SIG-M5 treated with dmso at 0.1 percent for 504 hours (cell line): ENCODE measurements around the gene TTL.
"Not testable (repeated sequence)": the region's sequence is repeated elsewhere in the genome, so short reads cannot be mapped to it uniquely, and the experiment has no call there.

Experiments used
- DNase-seq: peaks from one replicate; lab custom pipeline; 2025; ENCODE audit not compliant: unreplicated experiment; lab: John Stamatoyannopoulos, UW

Gene TTL

GRCh38 chr2:112481528-112482233 lies at the start of gene TTL:
TSS of gene TTL (plus strand) at chr2:112482156. CDS start at chr2:112482345, 189 bp downstream.
- DNase-seq: peak; percentile 76

GRCh38 chr2:112432390-112432734 lies 49.6 kb upstream of the TTL start:
- not testable (repeated sequence) for DNase-seq

DNA sequence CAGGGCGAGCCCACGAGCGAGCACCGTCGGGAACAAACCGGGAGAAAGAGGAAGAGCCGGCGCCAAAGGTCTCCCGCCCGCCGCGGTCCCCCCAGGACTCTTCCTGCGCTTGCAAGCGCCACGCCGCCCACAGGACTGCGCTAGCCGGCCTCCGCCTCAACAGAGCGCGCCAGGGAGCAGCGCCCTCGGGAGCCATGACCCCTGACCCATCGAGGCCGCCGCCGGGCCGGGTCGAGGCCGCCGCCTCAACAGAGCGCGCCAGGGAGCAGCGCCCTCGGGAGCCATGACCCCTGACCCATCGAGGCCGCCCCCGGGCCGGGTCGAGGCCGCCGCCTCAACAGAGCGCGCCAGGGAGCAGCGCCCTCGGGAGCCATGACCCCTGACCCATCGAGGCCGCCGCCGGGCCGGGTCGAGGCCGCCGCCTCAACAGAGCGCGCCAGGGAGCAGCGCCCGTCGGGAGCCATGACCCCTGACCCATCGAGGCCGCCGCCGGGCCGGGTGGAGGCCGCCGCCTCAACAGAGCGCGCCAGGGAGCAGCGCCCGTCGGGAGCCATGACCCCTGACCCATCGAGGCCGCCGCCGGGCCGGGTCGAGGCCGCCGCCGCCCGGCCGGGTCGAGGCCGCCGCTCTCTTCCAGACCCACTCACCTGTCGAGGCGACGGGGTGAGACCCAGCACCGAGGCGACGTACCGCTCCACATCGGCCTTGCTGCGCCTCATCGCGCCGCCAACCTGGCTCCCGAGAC lies 49.0 kb upstream of the TTL start:
- not testable (repeated sequence) for DNase-seq

GRCh38 chr2:112433480-112433879 lies 48.5 kb upstream of the TTL start, which contains the start of gene RGPD8:
TSS of gene RGPD8 (minus strand) at chr2:112433645. CDS start at chr2:112433453, 192 bp downstream.
- DNase-seq: not testable (repeated sequence)

DNA sequence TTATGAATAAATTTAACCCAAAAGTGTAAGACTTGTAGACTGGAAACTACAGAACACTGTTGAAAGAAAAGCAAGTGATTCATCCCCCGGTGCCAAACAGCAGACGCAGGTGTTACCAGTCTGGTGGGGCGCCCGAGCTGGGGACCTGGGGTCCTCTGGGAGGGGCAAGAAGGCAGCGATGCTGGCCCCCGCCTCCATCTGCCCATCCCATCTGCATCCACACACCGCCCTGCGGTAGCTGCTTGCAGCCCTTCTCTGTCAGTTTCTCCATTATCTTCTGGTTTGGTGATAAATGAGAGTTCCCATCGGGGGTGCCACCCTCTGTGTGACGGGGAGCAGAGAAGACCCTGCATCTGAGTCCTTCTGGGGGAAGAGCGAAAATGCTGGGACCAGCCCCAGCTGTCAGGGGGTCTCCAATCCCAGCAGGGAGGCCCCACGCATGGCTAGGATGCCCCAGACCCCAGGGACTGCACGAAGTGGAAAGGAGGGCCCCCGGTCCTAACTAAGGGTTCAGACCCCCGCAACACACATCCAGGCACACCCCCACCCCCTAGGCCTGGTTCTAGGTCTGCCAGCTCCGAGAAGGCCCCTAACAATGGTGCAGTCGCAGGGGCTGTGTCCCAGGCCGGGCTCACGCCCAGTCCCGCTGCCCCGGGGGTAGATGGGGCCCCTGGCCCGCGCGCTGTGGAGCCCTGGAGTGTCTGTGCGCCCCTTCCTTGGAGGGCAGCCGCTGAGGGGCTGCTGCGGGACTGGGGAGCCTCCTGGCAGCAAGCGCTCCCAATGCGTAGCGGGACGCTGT lies 47.8 kb upstream of the TTL start:
- DNase-seq: no peak

DNA sequence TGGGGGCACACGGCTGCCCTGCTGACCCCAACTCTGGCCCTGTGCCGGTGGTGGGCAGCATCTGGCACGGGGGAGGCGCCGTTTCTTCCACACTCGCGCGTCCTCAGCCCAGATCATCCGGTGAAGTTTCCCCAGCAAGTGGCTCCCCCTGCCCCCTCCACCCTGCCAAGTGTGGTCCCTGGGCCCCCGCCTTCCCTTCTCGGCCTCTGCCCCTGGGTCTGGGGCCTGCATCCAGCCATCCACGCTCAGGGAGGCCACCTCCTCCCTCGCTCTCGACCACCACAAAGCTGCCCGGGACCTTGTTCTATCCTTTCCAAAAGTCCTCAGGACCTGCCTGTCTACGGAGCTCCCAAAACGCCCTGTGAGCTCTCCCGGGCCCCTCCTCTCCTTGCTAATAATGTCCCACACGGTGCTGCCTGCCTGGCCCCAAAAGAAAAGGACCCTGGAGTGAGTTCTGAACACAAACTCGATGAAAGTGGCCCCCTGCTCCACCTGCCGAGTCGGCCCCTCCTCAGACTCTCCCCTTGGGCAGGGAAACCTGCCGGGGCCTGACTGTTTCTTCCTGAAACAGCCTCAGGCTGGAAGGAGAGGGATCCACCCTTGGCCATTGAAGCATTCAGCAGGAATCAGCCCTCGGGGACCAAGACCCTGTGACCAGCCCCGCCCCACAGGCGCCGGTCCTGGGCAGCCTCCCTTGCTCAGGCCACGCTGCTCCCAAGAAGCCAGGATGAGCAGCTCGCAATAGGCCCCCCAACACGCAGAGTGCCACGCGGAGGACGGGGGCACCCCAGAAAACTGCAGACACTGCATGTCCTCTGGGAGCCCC lies 46.9 kb upstream of the TTL start:
- not testable (repeated sequence) for DNase-seq

- not testable (repeated sequence) for DNase-seq
Observed at GRCh38 chr2:112435716-112436431, 46.1 kb upstream of the TTL start.

DNA sequence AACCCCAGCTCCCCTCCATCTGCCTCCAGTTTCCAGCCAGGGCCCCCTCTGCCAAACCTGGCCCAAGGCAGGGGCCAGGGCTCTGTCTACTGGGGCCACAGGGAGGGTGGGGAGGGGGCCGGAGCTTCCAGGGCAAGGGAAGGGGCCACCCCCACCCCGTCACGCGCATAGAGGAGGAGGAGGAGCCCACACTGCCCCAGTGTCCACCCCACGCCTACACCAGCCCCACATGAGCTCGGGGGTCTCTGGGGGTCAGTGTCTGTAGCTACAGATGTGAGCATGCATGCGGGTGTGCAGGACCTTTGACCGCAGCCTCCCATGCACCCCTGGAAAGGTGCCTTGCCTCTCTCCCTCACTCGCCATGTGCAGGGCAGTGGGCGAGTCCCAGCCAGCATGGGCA lies 45.0 kb upstream of the TTL start:
- not testable (repeated sequence) for DNase-seq

DNA sequence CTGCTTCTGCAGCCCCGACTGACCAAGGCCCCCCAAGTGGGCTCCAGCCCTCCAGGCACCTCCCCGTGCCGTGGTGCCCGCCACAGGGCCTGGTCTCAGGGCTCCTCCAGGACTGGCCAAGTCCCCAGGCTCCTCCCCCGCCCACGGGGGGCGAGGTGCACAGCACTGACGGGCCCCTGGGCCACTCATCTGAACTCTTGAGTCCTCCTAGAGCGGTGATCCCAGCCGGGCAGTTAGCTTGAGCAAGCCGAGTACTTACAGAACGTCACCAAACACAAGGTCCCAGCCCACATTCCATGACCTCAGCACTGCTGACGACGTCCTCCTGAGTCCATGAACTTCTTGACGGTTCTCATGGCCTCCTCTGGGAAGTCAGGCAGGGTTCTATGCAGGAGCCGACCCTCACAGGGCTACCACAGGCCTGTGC lies 44.5 kb upstream of the TTL start:
- not testable (repeated sequence) for DNase-seq

DNA sequence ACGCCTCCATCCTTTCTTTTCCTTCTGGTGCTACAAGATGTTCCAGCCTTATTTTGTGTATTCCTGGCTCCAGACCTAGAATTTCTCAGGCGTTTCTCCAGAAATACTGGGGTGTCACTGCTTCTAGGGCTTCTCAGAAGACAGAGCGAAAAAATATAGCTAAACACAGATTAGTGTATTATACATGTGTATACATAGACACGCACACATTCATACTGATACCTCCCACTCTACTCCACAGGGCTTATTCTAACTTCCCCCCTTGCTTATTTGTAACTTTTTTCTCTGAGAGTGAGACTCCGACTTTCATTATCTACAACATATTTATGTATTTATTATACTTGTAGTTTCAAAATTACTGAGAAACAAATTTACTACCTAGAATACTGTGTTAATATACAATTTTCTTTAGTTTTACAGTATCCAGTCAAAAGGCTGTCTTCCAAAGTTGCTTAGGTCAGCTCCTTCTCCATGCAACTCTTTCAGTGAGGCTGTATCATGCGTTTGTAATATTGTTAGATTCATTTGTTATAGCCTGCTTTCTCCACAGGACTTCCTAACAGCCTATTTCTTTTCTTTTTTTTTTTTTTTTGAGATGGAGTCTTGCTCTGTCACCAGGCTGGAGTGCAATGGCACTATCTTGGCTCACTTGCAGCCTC lies 43.2 kb upstream of the TTL start:
- DNase-seq: not testable (repeated sequence)

GRCh38 chr2:112444256-112444655 lies 37.7 kb upstream of the TTL start:
- not testable (repeated sequence) for DNase-seq

- DNase-seq: no peak
Observed at GRCh38 chr2:112449854-112450253, 32.1 kb upstream of the TTL start.

DNA sequence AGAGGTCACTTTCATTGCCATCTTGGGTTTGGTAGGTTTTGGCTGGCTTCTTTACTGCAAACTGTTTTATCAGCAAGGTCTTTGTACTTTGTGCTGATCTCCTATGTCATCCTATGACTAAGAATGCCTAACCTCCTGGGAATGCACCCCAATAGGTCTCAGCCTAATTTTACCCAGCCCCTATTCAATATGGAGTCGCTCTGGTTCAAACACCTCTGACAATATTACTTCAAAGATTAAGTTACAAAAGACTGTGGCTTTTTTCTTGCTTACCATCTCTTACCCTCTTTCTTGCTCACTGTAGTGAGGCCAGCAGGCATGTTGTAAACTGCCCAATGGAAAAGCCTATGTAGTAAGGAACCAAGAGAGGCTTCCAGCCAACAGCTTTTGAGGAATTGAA lies 30.6 kb upstream of the TTL start:
- no peak for DNase-seq

DNA sequence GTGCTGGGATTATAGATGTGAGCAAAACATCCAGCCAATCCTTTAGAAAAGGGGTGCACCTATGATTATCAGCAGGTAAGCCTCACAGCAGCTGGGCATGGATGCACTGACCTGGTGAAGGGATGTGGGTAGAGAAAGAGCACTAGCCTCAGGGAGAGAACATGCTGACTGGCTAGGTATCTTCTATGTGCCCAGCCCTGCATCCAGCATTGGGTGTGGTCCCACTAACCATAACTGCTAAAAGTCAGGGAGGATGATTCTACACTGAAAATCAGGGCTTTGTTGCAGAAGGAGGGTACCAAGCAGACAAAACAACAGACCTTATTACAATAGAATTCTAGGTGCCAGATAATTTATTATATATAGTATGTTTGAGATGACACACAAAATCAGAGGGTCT lies 27.4 kb upstream of the TTL start:
- DNase-seq: no peak

DNA sequence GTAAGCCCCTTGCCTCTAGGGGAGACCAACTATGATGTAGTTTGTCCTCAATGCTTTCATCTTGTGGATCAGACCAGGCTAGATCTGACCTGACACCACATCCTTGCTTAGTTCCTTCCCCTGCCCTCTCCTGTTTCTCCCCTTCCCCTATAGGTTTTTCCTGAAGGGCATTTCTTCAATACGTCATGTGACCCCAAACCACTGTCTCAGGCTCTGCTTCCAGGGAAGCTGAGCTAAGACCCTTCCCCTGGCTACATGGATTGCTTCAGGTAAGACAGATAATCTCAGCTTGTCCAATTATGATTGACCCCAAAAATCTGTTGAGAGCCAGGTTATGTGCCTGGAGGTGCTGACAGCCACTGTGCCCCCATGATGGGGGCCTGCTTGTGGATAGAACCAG lies 22.6 kb upstream of the TTL start:
- no peak for DNase-seq

DNA sequence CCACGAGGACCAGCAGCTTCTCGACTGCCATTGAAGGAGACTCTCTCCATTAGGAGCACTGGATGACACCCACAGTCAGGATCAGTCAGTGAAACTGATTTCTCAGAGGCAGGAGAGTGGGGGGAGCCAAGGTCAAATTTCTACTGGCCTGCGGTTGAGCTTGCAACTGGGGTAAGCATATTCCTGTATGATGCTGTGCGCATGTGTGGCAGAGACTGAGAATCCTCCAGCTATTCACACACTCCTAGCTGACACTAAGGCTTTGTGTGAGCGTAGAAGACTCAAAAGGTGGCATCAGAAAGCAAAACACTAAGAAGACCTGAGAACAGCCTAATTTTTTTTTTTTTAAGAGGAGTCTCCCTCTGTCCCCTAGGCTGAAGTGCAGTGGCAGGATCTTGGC lies 19.8 kb upstream of the TTL start:
- DNase-seq: no peak

DNA sequence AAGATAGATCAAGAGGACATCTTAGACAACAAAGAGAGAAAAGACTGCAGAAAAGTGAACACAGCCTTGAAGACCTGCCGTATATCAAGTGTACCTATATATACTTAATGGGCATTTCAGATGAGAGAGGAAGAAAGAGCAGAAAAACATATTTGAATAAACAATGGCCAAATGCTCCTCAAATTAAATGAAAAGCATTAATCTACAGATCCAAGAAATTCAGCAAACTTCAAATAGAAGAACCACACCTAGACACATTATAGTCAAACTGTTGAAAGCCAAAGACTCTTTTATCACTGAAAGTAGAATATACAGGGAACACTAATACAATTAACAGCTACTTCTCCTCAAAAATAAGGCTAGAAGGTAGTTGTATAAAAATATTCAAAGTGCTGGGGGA lies 18.7 kb upstream of the TTL start:
- DNase-seq: no peak

DNA sequence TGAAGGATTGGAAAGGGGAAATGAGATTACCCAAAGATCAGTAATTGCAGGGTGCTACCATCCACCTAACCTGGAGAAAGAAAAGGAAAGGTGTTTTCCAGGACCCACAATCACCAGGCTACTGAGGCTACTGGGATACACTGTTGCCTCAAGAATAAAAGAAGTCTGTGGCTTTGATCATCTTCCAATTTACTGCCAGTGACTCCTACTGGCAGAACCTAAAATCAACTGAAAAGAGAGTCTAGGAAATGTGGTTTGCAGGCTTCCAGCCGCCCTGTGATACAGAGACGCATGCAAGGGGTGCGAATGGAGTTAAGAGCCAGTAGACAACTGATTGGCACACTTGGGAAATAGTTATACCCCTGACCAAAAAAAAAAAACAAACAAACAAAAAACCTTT lies 16.6 kb upstream of the TTL start:
- DNase-seq: peak; percentile 33

GRCh38 chr2:112472547-112473263 lies 9.3 kb upstream of the TTL start:
- DNase-seq: no peak
